LoVo (cell line): ENCODE results near the gene IL1F10.

Source experiments
- DNase-seq: peaks from one replicate; pipeline ENCODE4 v3.0.0-alpha.2; 2016; ENCODE audit warnings: low spot score

The IL1F10 gene, protein sequence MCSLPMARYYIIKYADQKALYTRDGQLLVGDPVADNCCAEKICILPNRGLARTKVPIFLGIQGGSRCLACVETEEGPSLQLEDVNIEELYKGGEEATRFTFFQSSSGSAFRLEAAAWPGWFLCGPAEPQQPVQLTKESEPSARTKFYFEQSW

DNA sequence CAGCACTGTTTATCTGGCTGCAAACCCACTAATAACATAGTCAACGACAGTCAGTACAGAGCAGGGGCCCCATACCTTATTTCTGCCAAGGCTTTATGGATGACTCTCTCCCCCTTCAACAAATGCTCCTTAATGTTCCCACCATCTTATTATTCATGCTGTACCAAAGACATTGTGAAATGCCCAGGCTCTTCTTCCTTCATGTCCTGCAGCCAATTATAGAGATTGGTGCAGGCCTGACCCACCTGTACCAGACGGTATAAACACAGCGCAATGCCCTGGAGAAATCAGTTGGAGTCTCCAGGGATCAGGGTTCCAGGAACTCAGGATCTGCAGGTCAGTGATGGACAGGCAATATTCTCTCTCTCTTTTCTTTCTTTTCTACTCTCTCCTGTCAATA, at the start of gene IL1F10:
Gene IL1F10 (plus strand): TSS at position 290 of the 400 bp plus-strand sequence. CDS start 4,769 bp downstream, outside the sequence.
- no peak for DNase-seq

GRCh38 chr2:113018509-113018908, 49.3 kb upstream of the IL1F10 start:
- no peak for DNase-seq

DNA sequence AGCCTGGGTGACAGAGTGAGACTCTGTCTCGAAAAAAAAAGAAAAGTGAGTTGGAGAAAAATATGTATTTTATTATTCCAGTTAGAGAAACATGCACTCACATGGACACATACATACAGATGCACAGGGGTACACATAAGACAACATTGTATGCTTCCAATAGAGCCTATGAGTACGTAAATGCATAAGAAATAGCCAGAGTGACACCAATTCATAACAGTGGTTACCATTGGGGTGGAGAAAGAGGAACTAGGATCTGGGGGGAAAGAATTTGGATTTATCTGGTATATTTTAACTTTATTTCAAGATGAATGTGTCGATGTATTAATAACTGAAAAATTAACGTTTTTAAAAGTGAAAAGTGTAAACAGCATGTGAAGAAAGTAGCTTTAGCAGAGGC, 46.5 kb upstream of the IL1F10 start:
- DNase-seq: no peak

GRCh38 chr2:113024764-113025163, 43.0 kb upstream of the IL1F10 start:
- DNase-seq: no peak

GRCh38 chr2:113025737-113026136, 42.0 kb upstream of the IL1F10 start:
- no peak for DNase-seq

DNA sequence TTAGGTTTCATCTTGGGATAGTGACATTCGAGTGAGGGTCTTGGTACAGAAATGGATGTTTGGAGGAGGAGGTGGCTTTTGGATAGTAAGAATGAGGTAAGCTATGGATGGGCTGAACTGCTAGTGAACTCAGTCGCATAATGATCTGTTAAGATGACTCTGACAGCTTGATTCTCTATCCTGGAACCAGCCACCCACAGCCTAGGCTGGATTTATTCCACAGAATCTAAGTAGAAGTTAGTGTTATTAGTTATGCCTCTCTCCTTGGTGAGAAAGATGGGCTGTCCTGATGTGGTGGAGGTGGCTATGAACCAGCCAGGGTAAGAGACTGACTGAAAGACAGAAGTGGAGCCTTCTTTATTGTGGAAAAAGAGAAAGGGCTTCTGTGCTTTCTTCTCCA, 40.1 kb upstream of the IL1F10 start:
- DNase-seq: no peak

GRCh38 chr2:113028112-113028511, 39.7 kb upstream of the IL1F10 start:
- no peak for DNase-seq

GRCh38 chr2:113032737-113033136, 35.0 kb upstream of the IL1F10 start:
- no peak for DNase-seq

DNA sequence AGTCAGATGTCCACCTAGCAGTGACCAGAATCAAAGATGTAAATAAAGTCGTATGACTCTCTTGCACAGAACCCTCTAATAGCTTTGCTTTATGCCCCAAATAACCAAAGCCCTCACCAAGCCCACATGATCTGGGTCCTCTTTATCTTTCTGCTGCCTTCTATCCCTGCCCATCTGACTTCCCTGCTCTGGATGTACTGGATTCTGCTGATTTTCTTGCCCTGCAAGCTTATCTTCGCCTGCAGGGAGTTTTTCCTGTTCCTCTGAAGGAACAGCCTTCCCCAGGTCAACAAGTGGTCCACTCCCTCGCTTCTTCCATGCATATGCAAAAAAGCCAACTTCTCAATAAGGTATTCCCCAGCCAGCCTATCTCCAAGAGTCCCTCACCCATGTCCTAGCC, 33.8 kb upstream of the IL1F10 start:
- DNase-seq: no peak

DNA sequence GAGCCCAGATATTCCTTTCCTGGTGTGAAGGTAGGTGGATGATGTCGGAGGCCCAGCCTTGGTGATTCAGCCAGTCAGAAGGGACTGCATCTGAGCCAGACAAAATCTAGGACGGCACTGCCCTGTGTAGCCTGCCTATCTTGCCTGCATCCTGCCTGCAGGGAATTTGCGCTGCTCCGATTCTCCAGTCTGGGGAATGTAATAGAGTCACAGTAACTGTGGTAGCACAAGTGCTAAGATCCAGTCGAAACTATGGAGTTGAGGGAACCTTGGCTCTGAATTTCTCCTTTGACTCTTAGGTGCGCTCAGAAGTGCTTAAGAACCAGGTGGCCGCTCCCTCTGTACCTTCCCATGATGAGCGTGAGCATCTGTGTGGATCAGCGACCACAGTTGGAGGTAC, 31.0 kb upstream of the IL1F10 start:
- DNase-seq: no peak

DNA sequence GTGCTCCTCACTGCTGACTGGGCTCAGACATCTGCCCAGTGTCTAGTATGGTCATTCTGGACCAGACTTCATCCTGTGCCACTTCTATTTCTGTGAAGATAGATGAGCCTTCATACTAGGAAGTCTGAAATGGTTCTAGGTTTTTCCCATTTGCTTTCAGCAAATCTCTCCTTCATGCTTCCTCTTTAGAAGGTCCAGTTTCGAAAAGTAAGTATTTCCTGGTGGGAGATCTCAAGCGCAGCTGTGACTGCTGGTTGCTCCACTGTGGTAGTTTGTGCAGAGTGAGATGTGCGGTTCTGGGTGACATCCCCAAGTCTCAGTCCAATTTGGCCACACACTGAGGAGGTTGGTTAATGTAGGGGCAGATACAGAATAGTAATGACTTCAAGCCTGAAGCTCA, 29.5 kb upstream of the IL1F10 start:
- no peak for DNase-seq

DNA sequence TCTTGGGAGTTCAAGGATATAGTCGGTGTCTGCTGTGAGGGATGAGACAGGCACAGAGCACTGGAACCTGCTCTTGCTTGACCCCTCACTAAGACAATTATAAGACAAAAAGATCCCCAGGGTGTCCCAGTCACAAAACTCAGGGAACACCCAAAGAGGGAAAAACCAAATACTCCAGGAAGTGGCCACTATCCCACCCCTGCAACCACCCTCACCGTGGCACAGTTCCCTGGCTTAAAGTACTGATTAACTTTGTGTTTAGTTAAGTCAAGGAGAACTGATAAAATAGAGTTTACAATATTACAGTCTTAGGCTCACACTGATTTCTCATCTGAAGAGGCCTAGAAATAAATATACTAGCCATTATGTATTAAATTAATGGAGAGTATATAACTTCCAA, 28.6 kb upstream of the IL1F10 start:
- DNase-seq: no peak

DNA sequence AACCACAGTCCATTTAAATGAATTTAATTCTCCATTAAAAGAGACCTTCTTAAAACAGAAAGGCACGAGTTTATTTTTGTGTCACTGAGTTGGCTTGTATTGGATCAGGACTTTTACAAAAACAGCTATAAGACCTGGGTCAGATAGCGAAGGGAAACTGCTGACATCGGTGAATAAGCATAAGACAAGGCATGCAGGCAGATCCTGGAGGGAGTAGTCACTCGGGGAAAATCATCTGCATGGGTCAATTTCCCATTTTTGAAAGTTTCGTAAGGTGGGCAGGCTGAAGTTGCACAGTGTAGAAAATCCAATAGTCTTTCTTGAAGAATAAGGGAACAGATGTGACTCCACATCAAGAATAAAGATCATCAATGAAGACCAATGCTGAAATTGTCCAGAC, 28.1 kb upstream of the IL1F10 start:
- DNase-seq: no peak

- DNase-seq: no peak
Measured at GRCh38 chr2:113041871-113042270, 25.9 kb upstream of the IL1F10 start.

- no peak for DNase-seq
Measured at GRCh38 chr2:113046465-113046864, 21.3 kb upstream of the IL1F10 start.

- no peak for DNase-seq
Measured at GRCh38 chr2:113050921-113051895, 16.6 kb upstream of the IL1F10 start.

- no peak for DNase-seq
Measured at GRCh38 chr2:113052396-113052917, 15.3 kb upstream of the IL1F10 start, which contains the start of gene IL36B. Gene IL36B, minus strand, starts transcription at chr2:113052867.

- no peak for DNase-seq
Measured at GRCh38 chr2:113053666-113054065, 14.1 kb upstream of the IL1F10 start.

- no peak for DNase-seq
Measured at GRCh38 chr2:113054066-113054465, 13.7 kb upstream of the IL1F10 start.

DNA sequence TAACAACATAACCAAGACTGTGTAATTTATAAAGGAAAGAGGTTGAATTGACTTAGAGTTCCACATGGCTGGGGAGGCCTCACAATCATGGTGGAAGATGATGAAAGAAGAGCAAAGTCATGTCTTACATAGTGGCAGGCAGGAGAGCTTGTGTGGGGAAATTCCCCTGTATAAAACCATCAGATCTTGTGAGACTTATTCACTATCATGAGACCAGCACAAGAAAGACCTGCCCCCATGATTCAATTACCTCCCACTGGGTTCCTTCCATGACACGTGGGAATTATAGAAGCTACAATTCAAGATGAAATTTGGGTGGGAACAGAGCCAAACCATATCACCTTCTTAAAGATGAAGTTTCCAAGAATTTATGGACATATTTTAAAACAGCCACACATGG, 11.2 kb upstream of the IL1F10 start:
- DNase-seq: no peak

DNA sequence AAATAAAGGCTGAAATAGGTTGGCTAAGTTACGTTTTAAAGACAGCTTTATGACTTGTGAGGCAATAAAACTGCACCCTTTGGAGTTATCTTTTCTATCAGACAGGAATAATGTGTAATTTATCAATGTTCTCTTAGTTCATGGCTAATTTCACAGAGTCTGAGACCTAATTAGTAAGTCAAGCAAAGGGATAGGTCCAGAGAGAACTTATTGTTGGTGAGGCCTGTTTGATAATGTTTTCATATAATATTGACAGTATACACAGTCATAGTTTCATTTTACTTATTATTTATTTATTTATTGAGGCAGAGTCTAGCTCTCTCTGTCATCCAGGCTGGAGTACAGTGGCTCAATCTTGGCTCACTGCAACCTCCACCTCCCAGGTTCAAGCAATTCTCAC, 10.7 kb upstream of the IL1F10 start:
- DNase-seq: no peak

DNA sequence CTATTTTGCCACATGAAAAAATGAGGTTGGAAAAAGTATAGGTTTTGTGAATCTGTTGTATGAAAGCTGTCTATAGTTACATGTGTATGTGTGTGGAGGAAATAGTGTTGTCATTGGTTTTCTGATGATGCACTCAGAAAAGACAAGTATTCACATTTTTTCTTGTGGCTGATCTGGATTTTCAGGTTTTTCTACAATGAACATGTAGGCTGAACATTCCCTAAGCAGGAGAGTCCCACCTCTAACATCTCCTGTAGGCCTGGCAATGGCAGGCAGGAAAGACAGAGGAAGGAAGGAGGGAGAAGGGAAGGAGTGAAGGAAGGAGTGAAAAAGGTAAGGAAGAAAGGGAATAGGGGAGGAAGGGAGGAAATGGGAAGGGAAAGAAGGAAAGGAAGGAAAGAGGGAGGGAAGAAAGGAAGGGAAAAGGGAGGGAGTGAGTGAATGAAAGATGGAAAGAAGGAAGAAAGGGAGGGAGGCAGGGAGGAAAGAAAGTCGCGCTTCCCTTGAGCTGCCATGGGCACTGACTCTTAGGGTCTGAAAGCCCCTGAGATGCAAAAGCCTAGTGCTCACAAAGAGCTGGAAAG, 9.3 kb upstream of the IL1F10 start:
- DNase-seq: no peak
